SK-N-SH (cell line): Measurements from ENCODE around the gene OVOL1. TPM values are rescaled to one million over a fixed set of nuclear protein-coding genes. Genes with fewer than 3 reads are reported as not detected.

Experiments used
- CTCF ChIA-PET: fragments of 300-600, 350-600 bp; formaldehyde crosslinking; extraction: SDS; loops from one replicate; lab custom pipeline; 2021; lab: Yijun Ruan, JAX
- POLR2A ChIA-PET: fragments of 350-600 bp; sonication (Branson Sonifier 250); formaldehyde crosslinking; extraction: SDS; loops from one replicate; lab custom pipeline; 2020; ENCODE audit warnings: antibody characterized with exemption, inconsistent platforms; lab: Yijun Ruan, JAX
- DNase-seq: peaks from one replicate; pipeline ENCODE4 v3.0.0; 2012
- H2AFZ ChIP-seq: fragments of 200-600 bp; sonication (generic); 2 replicates; pipeline ENCODE4 v1.8.1; 2016; ENCODE audit warnings: antibody characterized with exemption, mild to moderate bottlenecking, low read depth
- H3F3A ChIP-seq: fragments of 200-600 bp; sonication (generic); replicated peaks from 2 replicates; pipeline ENCODE3; 2016; ENCODE audit warnings: antibody characterized with exemption, mild to moderate bottlenecking; ENCODE audit not compliant: insufficient read depth
- H3K27ac ChIP-seq, 2 experiments: fragments of 200-500 bp in 1 of 2; fragments of 200-600 bp in 1 of 2; sonication (Bioruptor generic) in 1 of 2; sonication (generic), shearing (Covaris generic) in 1 of 2; 2 replicates each; pipeline versions ENCODE4 v1.5.1 to v1.6.1; 2014 to 2016; ENCODE audit warnings: low read depth in 2 of 2, inconsistent platforms in 1 of 2, low read length in 1 of 2, mild to moderate bottlenecking in 1 of 2, mixed read lengths in 1 of 2
- H3K27me3 ChIP-seq: fragments of 200-600 bp; sonication (generic), shearing (Covaris generic); 2 replicates; pipeline ENCODE4 v1.6.1; 2016; ENCODE audit warnings: mixed run types; ENCODE audit not compliant: insufficient read depth
- H3K36me3 ChIP-seq, 2 experiments: fragments of 200-500 bp in 1 of 2; fragments of 200-600 bp in 1 of 2; sonication (Bioruptor generic) in 1 of 2; sonication (generic) in 1 of 2; replicated peaks in 1 of 2; 2 replicates each; pipeline versions ENCODE3 to v1.5.1; 2014 to 2016; ENCODE audit warnings: low read length in 1 of 2, mild to moderate bottlenecking in 1 of 2; ENCODE audit not compliant: insufficient read depth in 2 of 2, control insufficient read depth in 1 of 2
- H3K4me1 ChIP-seq, 2 experiments: fragments of 200-500 bp in 1 of 2; fragments of 200-600 bp in 1 of 2; sonication (Bioruptor generic) in 1 of 2; sonication (generic), shearing (Covaris generic) in 1 of 2; 2 replicates each; pipeline versions ENCODE4 v1.5.1 to v1.6.1; 2014 to 2016; ENCODE audit warnings: low read depth in 1 of 2, low read length in 1 of 2, mixed run types in 1 of 2; ENCODE audit not compliant: insufficient read depth in 2 of 2, control insufficient read depth in 1 of 2
- H3K4me2 ChIP-seq: fragments of 200-600 bp; sonication (generic), shearing (Covaris generic); 2 replicates; pipeline ENCODE4 v1.6.1; 2017; ENCODE audit warnings: mixed run types
- H3K4me3 ChIP-seq, 2 experiments: fragments of 200-500 bp in 1 of 2; fragments of 200-600 bp in 1 of 2; sonication (Bioruptor generic) in 1 of 2; sonication (generic), shearing (Covaris generic) in 1 of 2; 2 replicates each; pipeline versions ENCODE4 v1.5.1 to v1.8.1; 2014 to 2016; ENCODE audit warnings: low read depth in 2 of 2, inconsistent platforms in 1 of 2, low read length in 1 of 2, mild to moderate bottlenecking in 1 of 2, mixed read lengths in 1 of 2, moderate library complexity in 1 of 2
- H3K79me2 ChIP-seq: fragments of 200-600 bp; sonication (generic); 2 replicates; pipeline ENCODE4 v1.8.1; 2017; ENCODE audit warnings: mild to moderate bottlenecking; ENCODE audit not compliant: insufficient read depth
- H3K9ac ChIP-seq: fragments of 200-600 bp; sonication (generic); 2 replicates; pipeline ENCODE4 v1.6.1; 2017; ENCODE audit warnings: mixed run types
- H3K9me2 ChIP-seq: fragments of 200-600 bp; sonication (generic); 2 replicates; pipeline ENCODE4 v1.6.1; 2017; ENCODE audit warnings: mixed run types
- H3K9me3 ChIP-seq: fragments of 200-600 bp; sonication (generic); 2 replicates; pipeline ENCODE4 v1.6.1; 2017; ENCODE audit warnings: mixed run types, mild to moderate bottlenecking, moderate library complexity
- H4K20me1 ChIP-seq: fragments of 200-600 bp; sonication (generic); 2 replicates; pipeline ENCODE4 v1.6.1; 2017; ENCODE audit warnings: mild to moderate bottlenecking, mixed run types; ENCODE audit not compliant: insufficient read depth
- CHD2 ChIP-seq: fragments of 150-350 bp; IDR thresholded peaks from 2 replicates; pipeline ENCODE4 v1.6.1; 2018; ENCODE audit warnings: low read length; ENCODE audit not compliant: partially characterized antibody
- ELF1 ChIP-seq: IDR thresholded peaks from 2 replicates; pipeline ENCODE4 v1.4.0; 2012
- EZH2phosphoT487 ChIP-seq: fragments of 200-600 bp; sonication (generic); IDR thresholded peaks from 2 replicates; pipeline ENCODE4 v1.6.1; 2017; ENCODE audit warnings: low read depth, mixed run types, mild to moderate bottlenecking, antibody characterized with exemption, moderate library complexity, borderline replicate concordance
- FOSL2 ChIP-seq: IDR thresholded peaks from 2 replicates; pipeline ENCODE4 v1.4.0; 2012; ENCODE audit warnings: low read depth, mild to moderate bottlenecking, moderate library complexity, borderline replicate concordance
- GABPA ChIP-seq: IDR thresholded peaks from 2 replicates; pipeline ENCODE4 v1.4.0; 2012; ENCODE audit warnings: low read depth, mild to moderate bottlenecking
- MXI1 ChIP-seq: IDR thresholded peaks from 2 replicates; pipeline ENCODE4 v1.6.1; 2012; ENCODE audit warnings: mild to moderate bottlenecking, low read depth, low read length, improper control_type of control experiment
- NFIC ChIP-seq: IDR thresholded peaks from 2 replicates; pipeline ENCODE4 v1.4.0; 2012; ENCODE audit warnings: borderline replicate concordance
- NRF1 ChIP-seq: IDR thresholded peaks from 2 replicates; pipeline ENCODE4 v1.6.1; 2012; ENCODE audit warnings: low read depth, mild to moderate bottlenecking, low read length
- POLR2AphosphoS5 ChIP-seq: IDR thresholded peaks from 2 replicates; pipeline ENCODE4 v1.6.1; 2012; ENCODE audit warnings: low read depth, low read length
- RAD21 ChIP-seq: IDR thresholded peaks from 2 replicates; pipeline ENCODE4 v1.6.1; 2012; ENCODE audit warnings: mild to moderate bottlenecking, low read length
- RFX5 ChIP-seq: IDR thresholded peaks from 2 replicates; pipeline ENCODE4 v1.6.1; 2012; ENCODE audit warnings: mild to moderate bottlenecking, improper control_type of control experiment, low read length
- RXRA ChIP-seq: IDR thresholded peaks from 2 replicates; pipeline ENCODE4 v1.4.0; 2012; ENCODE audit warnings: low read depth, mild to moderate bottlenecking, borderline replicate concordance
- SMC3 ChIP-seq: IDR thresholded peaks from 2 replicates; pipeline ENCODE4 v1.6.1; 2012; ENCODE audit warnings: low read depth, low read length, improper control_type of control experiment
- YY1 ChIP-seq: IDR thresholded peaks from 2 replicates; pipeline ENCODE4 v1.4.0; 2012; ENCODE audit warnings: low read depth, mild to moderate bottlenecking
- WGBS: methylation state at CpG from one replicate; pipeline ENCODE4 v1.1.6; 2017; ENCODE audit warnings: low lambda C conversion rate; 5-methylcytosine and 5-hydroxymethylcytosine counted together
- polyA plus RNA-seq, 3 experiments: library from polyadenylated mRNA; depleted of rRNA; stranded (reverse); fragments of >200 nt; gene quantifications; 2 replicates each; pipeline ENCODE4 v1.2.3, GENCODE V29; 2012
- TF ChIP-seq, protein P1 (sequence below): fragments of 150-350 bp; IDR thresholded peaks from 2 replicates; pipeline ENCODE4 v1.6.1; 2017; ENCODE audit warnings: antibody characterized with exemption, low read length, low read depth, borderline replicate concordance
- TF ChIP-seq, protein P2 (sequence below): IDR thresholded peaks from 2 replicates; pipeline ENCODE4; 2012
- TF ChIP-seq, protein P3 (sequence below): fragments of 200-600 bp; sonication (generic); IDR thresholded peaks from 2 replicates; pipeline ENCODE4 v1.6.1; 2017; ENCODE audit warnings: antibody characterized with exemption, mild to moderate bottlenecking, moderate library complexity
- TF ChIP-seq, protein P4 (sequence below): IDR thresholded peaks from 2 replicates; pipeline ENCODE4 v1.4.0; 2012; ENCODE audit warnings: low read depth, borderline replicate concordance

The OVOL1 gene
- polyA plus RNA-seq, 1 of the 3 experiments (the other 2 are of a cell fraction), result not detected

DNA sequence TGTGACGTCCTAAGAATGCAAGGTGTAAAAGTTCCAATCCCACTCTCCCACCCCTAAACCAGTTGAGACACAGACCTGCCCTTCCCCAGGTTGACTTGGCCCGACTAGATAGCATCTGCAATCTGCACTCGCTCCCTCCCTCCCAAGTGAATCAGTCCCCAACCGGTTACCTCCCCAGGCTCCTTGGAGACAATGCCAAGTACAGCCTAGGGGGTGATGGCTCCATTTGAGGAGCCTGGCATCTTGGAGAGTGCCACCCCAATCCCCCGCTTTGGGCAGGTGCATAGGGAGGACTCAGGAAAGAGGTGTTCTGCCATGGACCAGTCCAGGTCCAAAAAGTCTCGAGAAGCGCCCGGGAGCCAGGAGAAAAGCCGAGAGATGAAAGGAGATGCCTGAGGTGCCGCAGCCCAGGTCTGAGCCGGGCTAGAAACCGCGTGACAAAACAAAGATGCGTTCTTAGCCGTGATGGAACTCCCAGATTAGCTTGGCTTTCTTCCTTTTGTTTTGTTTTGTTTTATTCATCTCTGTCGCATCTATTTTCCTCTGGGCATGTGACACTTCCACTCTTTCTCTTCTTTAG is 28.2 kb downstream of the OVOL1 start:
- no peak for TF ChIP-seq MXI1
- no peak for TF ChIP-seq YY1
- TF ChIP-seq, protein P1, sequence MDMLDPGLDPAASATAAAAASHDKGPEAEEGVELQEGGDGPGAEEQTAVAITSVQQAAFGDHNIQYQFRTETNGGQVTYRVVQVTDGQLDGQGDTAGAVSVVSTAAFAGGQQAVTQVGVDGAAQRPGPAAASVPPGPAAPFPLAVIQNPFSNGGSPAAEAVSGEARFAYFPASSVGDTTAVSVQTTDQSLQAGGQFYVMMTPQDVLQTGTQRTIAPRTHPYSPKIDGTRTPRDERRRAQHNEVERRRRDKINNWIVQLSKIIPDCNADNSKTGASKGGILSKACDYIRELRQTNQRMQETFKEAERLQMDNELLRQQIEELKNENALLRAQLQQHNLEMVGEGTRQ, result no peak
- no peak for TF ChIP-seq SMC3
- TF ChIP-seq CHD2, result no peak
- Histone ChIP-seq H3K36me3 (no peaks in the 10 kb centered on the region), H3K9me2 (no peaks in the 10 kb centered on the region), H3K9ac (no peak overlapping the region), H2AFZ (no peak overlapping the region), H3F3A (no peaks in the 10 kb centered on the region), H3K79me2 (no peaks in the 10 kb centered on the region), H3K4me1 (peaks cover 0 to 3% of the 10 kb centered on the region in 2 experiments; a peak in 1 of 4 replicates), H3K27ac (no peak overlapping the region), H4K20me1 (no peaks in the 10 kb centered on the region), H3K4me3 (no peak overlapping the region), H3K27me3 (no peaks in the 10 kb centered on the region), H3K9me3 (no peaks in the 10 kb centered on the region), H3K4me2 (no peak overlapping the region)
- CTCF ChIA-PET, result interaction anchor here (0.6 to 13.8 kb wide), 5 partner anchors 25 to 285 kb away, joined by 3 to 111 read pairs (median 35); partner anchors contain the start of genes KAT5 and OVOL1
- WGBS, result 91% methylated on average over 16 of the region's 16 CpGs
- no peak for DNase-seq
- POLR2A ChIA-PET, result interaction anchor here (0.7 kb wide), 1 partner anchor 98 kb away, joined by 3 read pairs; no protein-coding TSS in a partner anchor

DNA sequence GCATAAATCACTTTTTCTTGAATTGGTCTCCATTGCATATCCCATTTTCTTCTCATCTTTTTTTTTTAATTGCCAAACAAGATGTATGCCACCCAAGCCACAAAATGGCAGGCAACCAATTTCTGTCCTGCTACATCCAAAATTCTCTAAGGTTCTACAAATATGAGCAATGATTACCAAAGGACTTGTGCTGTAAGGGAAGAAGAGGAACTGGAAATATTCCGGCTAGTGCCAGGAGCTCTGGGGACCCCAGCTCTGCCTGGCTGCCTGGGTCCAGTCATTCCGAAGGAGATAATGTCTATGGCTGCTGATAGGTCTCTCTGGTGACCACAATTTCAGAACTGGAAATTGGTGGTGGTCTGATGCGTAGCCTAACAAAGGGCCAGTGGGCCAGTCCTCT is 29.8 kb downstream of the OVOL1 start:
- H3K27ac ChIP-seq, result no peak overlapping the region
- H3K4me2 ChIP-seq, result peak overlapping the region; percentile 76; the same call in 1 of the 2 replicates
- no peaks in the 10 kb centered on the region for H3K9me2 ChIP-seq
- CTCF ChIA-PET, result interaction anchor here (0.7 to 13.8 kb wide), 23 partner anchors 12 to 406 kb away, joined by 3 to 111 read pairs (median 10); partner anchors contain the start of genes AP5B1, CCDC85B, KAT5 and OVOL1
- no peaks in the 10 kb centered on the region for H3K27me3 ChIP-seq
- no peak overlapping the region for H2AFZ ChIP-seq
- no peaks in the 10 kb centered on the region for H3F3A ChIP-seq
- H3K36me3 ChIP-seq, result no peaks in the 10 kb centered on the region
- DNase-seq, result no peak
- WGBS, result 95% methylated on average over 2 of the region's 3 CpGs
- TF ChIP-seq, protein P2, sequence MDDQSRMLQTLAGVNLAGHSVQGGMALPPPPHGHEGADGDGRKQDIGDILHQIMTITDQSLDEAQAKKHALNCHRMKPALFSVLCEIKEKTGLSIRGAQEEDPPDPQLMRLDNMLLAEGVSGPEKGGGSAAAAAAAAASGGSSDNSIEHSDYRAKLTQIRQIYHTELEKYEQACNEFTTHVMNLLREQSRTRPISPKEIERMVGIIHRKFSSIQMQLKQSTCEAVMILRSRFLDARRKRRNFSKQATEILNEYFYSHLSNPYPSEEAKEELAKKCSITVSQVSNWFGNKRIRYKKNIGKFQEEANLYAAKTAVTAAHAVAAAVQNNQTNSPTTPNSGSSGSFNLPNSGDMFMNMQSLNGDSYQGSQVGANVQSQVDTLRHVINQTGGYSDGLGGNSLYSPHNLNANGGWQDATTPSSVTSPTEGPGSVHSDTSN, result no peak
- no peak for TF ChIP-seq YY1
- no peak for TF ChIP-seq ELF1
- no peak for TF ChIP-seq NFIC
- no peak for TF ChIP-seq RFX5
- TF ChIP-seq RXRA, result no peak
- no peak for TF ChIP-seq GABPA
- no peak for TF ChIP-seq POLR2AphosphoS5
- TF ChIP-seq, protein P3, sequence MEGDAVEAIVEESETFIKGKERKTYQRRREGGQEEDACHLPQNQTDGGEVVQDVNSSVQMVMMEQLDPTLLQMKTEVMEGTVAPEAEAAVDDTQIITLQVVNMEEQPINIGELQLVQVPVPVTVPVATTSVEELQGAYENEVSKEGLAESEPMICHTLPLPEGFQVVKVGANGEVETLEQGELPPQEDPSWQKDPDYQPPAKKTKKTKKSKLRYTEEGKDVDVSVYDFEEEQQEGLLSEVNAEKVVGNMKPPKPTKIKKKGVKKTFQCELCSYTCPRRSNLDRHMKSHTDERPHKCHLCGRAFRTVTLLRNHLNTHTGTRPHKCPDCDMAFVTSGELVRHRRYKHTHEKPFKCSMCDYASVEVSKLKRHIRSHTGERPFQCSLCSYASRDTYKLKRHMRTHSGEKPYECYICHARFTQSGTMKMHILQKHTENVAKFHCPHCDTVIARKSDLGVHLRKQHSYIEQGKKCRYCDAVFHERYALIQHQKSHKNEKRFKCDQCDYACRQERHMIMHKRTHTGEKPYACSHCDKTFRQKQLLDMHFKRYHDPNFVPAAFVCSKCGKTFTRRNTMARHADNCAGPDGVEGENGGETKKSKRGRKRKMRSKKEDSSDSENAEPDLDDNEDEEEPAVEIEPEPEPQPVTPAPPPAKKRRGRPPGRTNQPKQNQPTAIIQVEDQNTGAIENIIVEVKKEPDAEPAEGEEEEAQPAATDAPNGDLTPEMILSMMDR, result no peak
- TF ChIP-seq, protein P4, sequence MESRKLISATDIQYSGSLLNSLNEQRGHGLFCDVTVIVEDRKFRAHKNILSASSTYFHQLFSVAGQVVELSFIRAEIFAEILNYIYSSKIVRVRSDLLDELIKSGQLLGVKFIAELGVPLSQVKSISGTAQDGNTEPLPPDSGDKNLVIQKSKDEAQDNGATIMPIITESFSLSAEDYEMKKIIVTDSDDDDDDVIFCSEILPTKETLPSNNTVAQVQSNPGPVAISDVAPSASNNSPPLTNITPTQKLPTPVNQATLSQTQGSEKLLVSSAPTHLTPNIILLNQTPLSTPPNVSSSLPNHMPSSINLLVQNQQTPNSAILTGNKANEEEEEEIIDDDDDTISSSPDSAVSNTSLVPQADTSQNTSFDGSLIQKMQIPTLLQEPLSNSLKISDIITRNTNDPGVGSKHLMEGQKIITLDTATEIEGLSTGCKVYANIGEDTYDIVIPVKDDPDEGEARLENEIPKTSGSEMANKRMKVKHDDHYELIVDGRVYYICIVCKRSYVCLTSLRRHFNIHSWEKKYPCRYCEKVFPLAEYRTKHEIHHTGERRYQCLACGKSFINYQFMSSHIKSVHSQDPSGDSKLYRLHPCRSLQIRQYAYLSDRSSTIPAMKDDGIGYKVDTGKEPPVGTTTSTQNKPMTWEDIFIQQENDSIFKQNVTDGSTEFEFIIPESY, result no peak
- TF ChIP-seq RAD21, result no peak
- no peak for TF ChIP-seq NRF1
- TF ChIP-seq FOSL2, result no peak
- TF ChIP-seq SMC3, result no peak
- TF ChIP-seq CHD2, result no peak
- no peak for TF ChIP-seq EZH2phosphoT487
- no peaks in the 10 kb centered on the region for H3K79me2 ChIP-seq
- POLR2A ChIA-PET, result interaction anchor here (2.9 kb wide), 1 partner anchor 105 kb away, joined by 23 read pairs; the partner anchor contains the start of gene KAT5
- no peaks in the 10 kb centered on the region for H4K20me1 ChIP-seq
- no peaks in the 10 kb centered on the region for H3K9me3 ChIP-seq
- no peak overlapping the region for H3K4me3 ChIP-seq
- no peak overlapping the region for H3K9ac ChIP-seq
- peaks cover 0 to 3% of the 10 kb centered on the region in 2 experiments; a peak in 1 of 4 replicates for H3K4me1 ChIP-seq
